Nephron progenitor cell (in vitro differentiated cells): ENCODE measurements around the gene CTNND2.

Source experiments
- DNase-seq: peaks from one replicate; pipeline ENCODE4 v3.0.0; 2021
- H3K27ac Mint-ChIP-seq: 2 replicates; pipeline ENCODE4 v1.8.0; 2021; ENCODE audit warnings: mild to moderate bottlenecking, moderate library complexity, mixed read lengths
- H3K27me3 Mint-ChIP-seq: 2 replicates; pipeline ENCODE4 v1.8.0; 2021; ENCODE audit warnings: mild to moderate bottlenecking, low read depth, mixed read lengths; ENCODE audit not compliant: poor library complexity
- H3K36me3 Mint-ChIP-seq: 2 replicates; pipeline ENCODE4 v1.8.0; 2021; ENCODE audit warnings: low read depth, mixed read lengths
- H3K4me1 Mint-ChIP-seq: 2 replicates; pipeline ENCODE4 v1.8.0; 2021; ENCODE audit warnings: mixed read lengths
- H3K4me3 Mint-ChIP-seq: 2 replicates; pipeline ENCODE4 v1.8.0; 2021; ENCODE audit warnings: mild to moderate bottlenecking, moderate library complexity, mixed read lengths
- H3K9me3 Mint-ChIP-seq: 2 replicates; pipeline ENCODE4 v1.8.0; 2021; ENCODE audit warnings: mild to moderate bottlenecking, moderate library complexity, mixed read lengths
- CTCF ChIP-seq: fragments of 200-600 bp; sonication (generic); IDR thresholded peaks from 2 replicates; pipeline ENCODE4 v1.5.0; 2021; ENCODE audit warnings: antibody characterized with exemption

Gene CTNND2

GRCh38 chr5:11770310-11770709 is 133.9 kb downstream of the CTNND2 start:
- no peaks in the 10 kb centered on the region for H3K9me3 Mint-ChIP-seq
- no peak for DNase-seq
- peaks cover 10% of the 10 kb centered on the region for H3K27me3 Mint-ChIP-seq
- no peaks in the 10 kb centered on the region for H3K36me3 Mint-ChIP-seq
- H3K27ac Mint-ChIP-seq: peak overlapping the region; percentile 9
- no peak for TF ChIP-seq CTCF
- H3K4me3 Mint-ChIP-seq: no peak overlapping the region
- no peaks in the 10 kb centered on the region for H3K4me1 Mint-ChIP-seq

- no peaks in the 10 kb centered on the region for H3K36me3 Mint-ChIP-seq
- TF ChIP-seq CTCF: no peak
- H3K4me3 Mint-ChIP-seq: no peak overlapping the region
- no peak for DNase-seq
- peaks cover 5% of the 10 kb centered on the region for H3K9me3 Mint-ChIP-seq
- H3K27me3 Mint-ChIP-seq: no peaks in the 10 kb centered on the region
- no peak overlapping the region for H3K27ac Mint-ChIP-seq
- no peaks in the 10 kb centered on the region for H3K4me1 Mint-ChIP-seq
These were observed 143.2 kb downstream of the CTNND2 start for GRCh38 chr5:11760934-11761603.

- no peaks in the 10 kb centered on the region for H3K9me3 Mint-ChIP-seq
- DNase-seq: no peak
- no peak overlapping the region for H3K27ac Mint-ChIP-seq
- H3K36me3 Mint-ChIP-seq: no peaks in the 10 kb centered on the region
- peaks cover 2% of the 10 kb centered on the region for H3K27me3 Mint-ChIP-seq
- H3K4me3 Mint-ChIP-seq: no peak overlapping the region
- TF ChIP-seq CTCF: no peak
- H3K4me1 Mint-ChIP-seq: no peaks in the 10 kb centered on the region
These were observed 145.9 kb downstream of the CTNND2 start for GRCh38 chr5:11758321-11758720.

GRCh38 chr5:11757661-11758060 is 146.6 kb downstream of the CTNND2 start:
- no peak for DNase-seq
- Mint-ChIP-seq H3K4me3 (no peak overlapping the region), H3K27me3 (peaks cover 2% of the 10 kb centered on the region), H3K9me3 (no peaks in the 10 kb centered on the region), H3K36me3 (no peaks in the 10 kb centered on the region), H3K27ac (no peak overlapping the region), H3K4me1 (no peaks in the 10 kb centered on the region)
- TF ChIP-seq CTCF: no peak

GRCh38 chr5:11737010-11737409 is 167.2 kb downstream of the CTNND2 start:
- no peak for DNase-seq
- no peak for TF ChIP-seq CTCF
- Mint-ChIP-seq H3K36me3 (no peaks in the 10 kb centered on the region), H3K9me3 (peaks cover 16% of the 10 kb centered on the region), H3K27me3 (no peaks in the 10 kb centered on the region), H3K4me1 (no peaks in the 10 kb centered on the region), H3K4me3 (no peak overlapping the region), H3K27ac (no peak overlapping the region)

GRCh38 chr5:11734369-11734768 is 169.9 kb downstream of the CTNND2 start:
- no peaks in the 10 kb centered on the region for H3K27me3 Mint-ChIP-seq
- no peaks in the 10 kb centered on the region for H3K4me1 Mint-ChIP-seq
- no peak for TF ChIP-seq CTCF
- peaks cover under 1% of the 10 kb centered on the region for H3K9me3 Mint-ChIP-seq
- no peaks in the 10 kb centered on the region for H3K36me3 Mint-ChIP-seq
- no peak overlapping the region for H3K27ac Mint-ChIP-seq
- no peak overlapping the region for H3K4me3 Mint-ChIP-seq
- DNase-seq: no peak
